GM19238 (cell line): Measurements from ENCODE around the gene NLE1.

ENCODE experiments used
- DNase-seq: peaks from one replicate; pipeline ENCODE4 v3.0.0; 2011; ENCODE audit warnings: low spot score; ENCODE audit not compliant: insufficient read length

Gene NLE1

GRCh38 chr17:35087731-35088355 lies 54.3 kb downstream of the NLE1 start:
- no peak for DNase-seq

DNA sequence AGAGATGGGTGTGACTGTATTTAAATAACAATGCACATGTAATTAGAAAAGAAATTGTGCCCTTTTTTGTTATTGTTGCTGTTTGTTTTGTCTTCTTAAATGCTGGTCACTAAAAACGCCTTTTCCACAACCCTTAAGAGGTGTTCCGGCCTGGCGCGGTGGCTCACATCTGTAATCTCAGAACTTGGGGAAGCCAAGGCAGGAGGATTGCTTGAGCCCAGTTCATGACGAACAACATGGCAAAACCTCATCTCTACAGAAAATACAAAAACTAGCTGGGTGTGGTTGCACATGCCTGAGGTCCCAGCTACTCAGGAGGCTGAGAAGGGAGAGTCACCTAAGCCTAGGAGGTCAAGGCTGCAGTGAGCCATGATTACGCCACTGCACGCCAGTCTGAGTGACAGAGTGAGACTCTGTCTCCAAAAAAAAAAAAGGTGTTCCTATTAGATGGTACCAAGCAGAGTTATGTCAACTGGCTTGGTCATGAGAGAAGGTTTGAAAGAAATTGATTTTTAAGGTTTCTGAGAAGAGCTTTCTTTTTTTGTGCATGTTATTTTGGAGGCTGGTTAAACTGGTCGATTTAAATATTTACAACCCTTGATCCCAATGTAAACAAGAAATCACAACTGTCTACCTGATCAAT lies 55.1 kb downstream of the NLE1 start:
- no peak for DNase-seq

- DNase-seq, result no peak
Observed at GRCh38 chr17:35086164-35086563, 55.9 kb downstream of the NLE1 start.

DNA sequence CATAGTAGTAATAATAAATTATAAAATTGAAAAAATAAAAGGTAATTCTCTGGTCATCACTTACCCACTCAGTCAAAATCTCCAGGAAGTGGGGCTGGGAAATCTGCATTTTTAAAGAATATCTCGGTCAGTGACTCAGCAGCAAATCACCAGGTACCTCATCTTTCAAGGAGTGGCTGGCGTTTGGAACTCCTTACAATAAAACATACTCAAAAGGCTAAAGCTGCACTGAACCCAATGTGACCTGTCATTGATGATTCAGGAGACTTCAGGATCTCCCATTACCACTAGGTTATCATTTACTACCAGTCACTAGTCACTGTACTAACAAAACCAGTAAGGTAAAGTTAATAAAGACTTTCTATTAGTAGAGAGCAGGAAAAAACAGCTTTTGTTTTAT lies 57.1 kb downstream of the NLE1 start:
- DNase-seq, result no peak

GRCh38 chr17:35083071-35083470 lies 59.0 kb downstream of the NLE1 start:
- no peak for DNase-seq

DNA sequence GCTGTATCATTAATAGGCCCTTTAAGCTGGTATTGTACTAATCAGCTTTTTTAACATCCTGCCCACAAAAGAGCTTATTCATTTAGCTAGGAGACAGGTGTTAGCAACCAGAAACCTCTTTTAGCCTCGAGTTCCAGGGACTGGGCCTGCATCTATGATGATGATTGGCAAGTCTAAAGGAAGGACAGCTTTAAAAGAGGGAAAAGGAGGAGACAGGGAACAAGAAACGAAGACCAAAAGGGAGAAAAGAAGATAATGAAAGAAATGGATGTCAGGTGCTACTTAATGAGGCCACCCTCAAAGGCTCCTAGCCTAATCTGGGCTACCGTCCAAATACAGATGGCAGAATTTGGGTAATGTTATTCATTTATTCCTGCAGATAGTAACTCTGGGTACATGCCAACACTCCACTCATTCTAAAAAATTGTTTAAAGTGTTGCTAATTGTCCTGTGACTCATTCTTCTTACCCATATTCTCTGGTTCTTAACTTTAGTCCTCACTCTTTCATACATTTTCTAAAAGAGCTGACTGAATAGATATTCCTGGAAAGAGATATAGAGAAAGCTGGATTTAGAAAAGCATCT lies 59.9 kb downstream of the NLE1 start:
- no peak for DNase-seq

GRCh38 chr17:35081638-35082037 lies 60.5 kb downstream of the NLE1 start:
- DNase-seq, result no peak

GRCh38 chr17:35080536-35080935 lies 61.6 kb downstream of the NLE1 start:
- no peak for DNase-seq

GRCh38 chr17:35079547-35080423 lies 62.3 kb downstream of the NLE1 start:
- no peak for DNase-seq
